ENCODE results near the gene RPGRIP1L. TPM values are rescaled to one million over a fixed set of nuclear protein-coding genes. Genes with fewer than 3 reads are reported as not detected.
"Not testable (repeated sequence)": the region's sequence is repeated elsewhere in the genome, so short reads cannot be mapped to it uniquely, and the experiment has no call there.

The RPGRIP1L gene
- total RNA-seq, 1 donor from 2014 or later = 1.7 TPM

DNA sequence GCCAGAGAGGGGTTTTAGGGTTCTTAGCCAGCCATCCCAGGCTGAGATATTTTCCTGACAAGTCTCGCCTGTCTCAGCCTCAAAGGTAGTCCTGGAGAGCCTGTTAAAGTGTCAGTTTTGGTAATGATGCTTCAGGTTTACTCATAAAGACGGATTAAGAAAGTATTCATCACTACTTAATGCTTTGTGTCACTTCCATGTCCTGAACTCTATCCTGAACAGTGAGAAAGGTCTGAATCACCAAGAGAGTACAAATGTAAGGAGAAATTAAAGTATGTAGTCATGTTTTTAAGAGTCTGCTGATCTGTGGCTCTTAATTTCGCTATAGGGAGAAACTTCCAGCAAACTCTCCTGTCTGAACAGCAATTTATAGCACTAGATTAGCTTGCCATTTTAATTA, 14.0 kb downstream of the RPGRIP1L start:
- H3K4me1 ChIP-seq = no peaks in the 10 kb centered on the region
- TF ChIP-seq, protein P1, sequence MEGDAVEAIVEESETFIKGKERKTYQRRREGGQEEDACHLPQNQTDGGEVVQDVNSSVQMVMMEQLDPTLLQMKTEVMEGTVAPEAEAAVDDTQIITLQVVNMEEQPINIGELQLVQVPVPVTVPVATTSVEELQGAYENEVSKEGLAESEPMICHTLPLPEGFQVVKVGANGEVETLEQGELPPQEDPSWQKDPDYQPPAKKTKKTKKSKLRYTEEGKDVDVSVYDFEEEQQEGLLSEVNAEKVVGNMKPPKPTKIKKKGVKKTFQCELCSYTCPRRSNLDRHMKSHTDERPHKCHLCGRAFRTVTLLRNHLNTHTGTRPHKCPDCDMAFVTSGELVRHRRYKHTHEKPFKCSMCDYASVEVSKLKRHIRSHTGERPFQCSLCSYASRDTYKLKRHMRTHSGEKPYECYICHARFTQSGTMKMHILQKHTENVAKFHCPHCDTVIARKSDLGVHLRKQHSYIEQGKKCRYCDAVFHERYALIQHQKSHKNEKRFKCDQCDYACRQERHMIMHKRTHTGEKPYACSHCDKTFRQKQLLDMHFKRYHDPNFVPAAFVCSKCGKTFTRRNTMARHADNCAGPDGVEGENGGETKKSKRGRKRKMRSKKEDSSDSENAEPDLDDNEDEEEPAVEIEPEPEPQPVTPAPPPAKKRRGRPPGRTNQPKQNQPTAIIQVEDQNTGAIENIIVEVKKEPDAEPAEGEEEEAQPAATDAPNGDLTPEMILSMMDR (IDR thresholded peaks at IDR 0.05; ENCODE audit: borderline replicate concordance) = no peak
- no peak for DNase-seq
- H3K36me3 ChIP-seq = peaks cover 14% of the 10 kb centered on the region
- H3K9me3 ChIP-seq (replicated peaks) = no peaks in the 10 kb centered on the region
- H3K27ac ChIP-seq (replicated peaks) = no peak overlapping the region
- intact Hi-C loops (cut with micrococcal nuclease) = no loop called here
- H3K4me3 ChIP-seq = no peak overlapping the region
- H3K27me3 ChIP-seq (ENCODE audit: low read depth) = no peaks in the 10 kb centered on the region

DNA sequence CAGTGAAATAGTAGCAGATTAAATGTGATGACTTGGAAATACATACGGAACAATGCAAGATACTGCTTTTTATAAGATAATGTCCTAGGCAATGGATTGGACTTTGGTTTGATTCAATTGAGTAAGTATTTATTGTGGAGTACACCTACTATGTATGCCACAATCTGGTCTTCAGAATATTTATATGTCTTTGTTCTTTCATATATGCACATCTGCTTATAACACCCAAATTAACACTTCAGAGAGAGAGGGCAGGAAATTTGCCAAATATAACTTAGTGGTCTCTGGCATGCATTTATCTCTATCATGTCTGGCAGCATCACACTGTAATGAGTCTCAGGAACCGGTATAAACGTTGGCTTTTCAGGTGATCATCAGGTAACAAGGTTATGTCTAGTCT, 16.9 kb downstream of the RPGRIP1L start:
- Histone ChIP-seq H3K27me3 (ENCODE audit: low read depth) (no peaks in the 10 kb centered on the region), H3K9me3 (replicated peaks) (no peaks in the 10 kb centered on the region), H3K27ac (replicated peaks) (no peak overlapping the region), H3K36me3 (peaks cover 14% of the 10 kb centered on the region), H3K4me3 (no peak overlapping the region), H3K4me1 (no peaks in the 10 kb centered on the region)
- DNase-seq = no peak
- intact Hi-C loops (cut with micrococcal nuclease) = no loop called here
- TF ChIP-seq, protein P1 (IDR thresholded peaks at IDR 0.05; ENCODE audit: borderline replicate concordance) = no peak

DNA sequence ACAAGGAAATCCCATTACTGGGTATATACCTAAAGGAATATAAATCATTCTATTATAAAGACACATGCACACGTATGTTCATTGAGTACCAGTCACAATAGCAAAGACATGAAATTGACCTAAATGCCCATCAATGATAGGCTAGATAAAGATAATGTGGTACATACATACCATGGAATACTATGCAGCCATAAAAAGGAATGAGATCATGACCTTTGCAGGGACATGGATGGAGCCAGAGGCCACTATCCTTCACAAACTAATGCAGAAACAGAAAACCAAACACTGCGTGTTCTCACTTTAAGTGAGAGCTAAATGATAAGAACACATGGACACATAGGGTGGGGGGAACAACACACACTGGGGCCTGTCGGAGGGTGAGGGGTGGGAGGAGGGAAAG, 18.3 kb downstream of the RPGRIP1L start:
- H3K27ac ChIP-seq (replicated peaks); H3K4me3 ChIP-seq; H3K9me3 ChIP-seq (replicated peaks); H3K27me3 ChIP-seq (ENCODE audit: low read depth); intact Hi-C loops (cut with micrococcal nuclease); DNase-seq; H3K4me1 ChIP-seq: not testable (repeated sequence)
- H3K36me3 ChIP-seq = peaks cover 14% of the 10 kb centered on the region

DNA sequence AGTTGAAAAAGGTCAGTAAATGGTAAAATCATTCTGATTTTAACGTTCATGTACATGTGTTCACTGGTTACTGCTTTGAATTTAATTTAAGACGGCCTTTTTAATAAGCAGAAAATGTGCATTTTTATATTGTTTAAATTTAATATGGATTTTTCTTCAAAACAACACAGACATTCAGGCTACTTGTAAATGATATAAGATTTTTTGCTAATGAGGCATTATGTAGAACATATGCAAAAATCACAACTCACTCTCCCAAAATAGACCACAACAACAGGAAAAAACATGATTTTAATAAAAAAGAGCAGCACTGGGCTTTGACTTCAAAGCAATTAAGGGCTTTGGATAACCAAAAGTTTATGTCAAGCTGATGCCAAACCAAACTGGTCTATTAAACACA, 22.3 kb downstream of the RPGRIP1L start:
- Histone ChIP-seq H3K4me1 (no peaks in the 10 kb centered on the region), H3K27me3 (ENCODE audit: low read depth) (no peaks in the 10 kb centered on the region), H3K36me3 (peaks cover 10% of the 10 kb centered on the region), H3K4me3 (no peak overlapping the region), H3K9me3 (replicated peaks) (no peaks in the 10 kb centered on the region), H3K27ac (replicated peaks) (no peak overlapping the region)
- TF ChIP-seq, protein P1 (IDR thresholded peaks at IDR 0.05; ENCODE audit: borderline replicate concordance) = no peak
- no peak for DNase-seq
- intact Hi-C loops (cut with micrococcal nuclease) = no loop called here

DNA sequence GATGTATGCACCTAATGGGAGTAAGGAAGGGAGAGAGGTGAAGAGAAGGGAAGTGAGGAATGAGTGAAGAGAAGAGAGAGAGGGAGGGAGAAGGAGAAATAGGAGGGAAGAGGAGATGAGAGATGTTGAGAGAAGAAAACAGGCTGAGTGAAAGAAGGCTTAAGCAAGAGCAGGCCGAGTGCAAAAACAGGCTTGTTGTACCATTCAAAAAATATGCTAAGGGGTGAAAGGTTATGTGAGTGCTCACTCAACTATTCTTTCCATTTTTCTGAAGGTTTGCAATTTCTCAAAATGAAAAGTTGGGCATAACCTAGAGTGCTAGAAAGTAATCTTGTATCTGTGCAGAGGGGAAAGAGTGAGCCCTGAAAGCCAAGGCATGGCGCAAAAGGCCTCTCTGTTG, 22.9 kb downstream of the RPGRIP1L start:
- intact Hi-C loops (cut with micrococcal nuclease) = no loop called here

DNA sequence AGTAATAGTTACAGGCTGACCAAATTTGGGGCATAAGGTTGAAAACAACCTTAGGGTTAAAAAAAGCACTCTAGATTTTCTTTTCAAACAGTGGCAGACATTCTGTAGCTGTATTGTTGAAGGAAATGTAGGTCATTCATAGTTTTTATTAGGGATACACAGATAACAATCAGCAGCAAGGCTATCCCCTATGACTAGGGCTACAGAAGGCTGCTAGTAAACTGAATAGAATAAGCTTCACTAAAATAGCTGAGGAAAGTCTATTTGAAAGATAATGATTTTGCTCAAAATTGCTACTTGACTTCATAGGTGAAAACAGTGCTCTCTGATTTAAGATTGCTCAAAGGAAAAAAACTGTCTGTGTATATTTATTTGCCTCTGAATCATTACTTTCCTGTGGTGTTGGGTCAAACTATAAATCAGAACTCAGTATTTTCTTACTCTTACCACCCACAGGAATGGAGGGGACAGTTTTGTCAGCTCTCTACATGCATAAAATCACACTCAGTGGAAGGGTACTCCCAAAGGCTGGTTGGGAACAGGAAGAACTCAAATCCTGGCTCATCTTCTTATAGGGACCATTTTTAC, 24.8 kb downstream of the RPGRIP1L start:
- Histone ChIP-seq H3K36me3 (no peaks in the 10 kb centered on the region), H3K27me3 (ENCODE audit: low read depth) (no peaks in the 10 kb centered on the region), H3K4me1 (no peaks in the 10 kb centered on the region), H3K27ac (replicated peaks) (no peak overlapping the region), H3K4me3 (no peak overlapping the region), H3K9me3 (replicated peaks) (no peaks in the 10 kb centered on the region)
- intact Hi-C loops (cut with micrococcal nuclease) = no loop called here
- DNase-seq = no peak
- TF ChIP-seq, protein P1 (IDR thresholded peaks at IDR 0.05; ENCODE audit: borderline replicate concordance) = no peak

More for the DNA sequence above, 22.9 kb downstream of the RPGRIP1L start:
- Histone ChIP-seq H3K9me3 (replicated peaks) (no peaks in the 10 kb centered on the region), H3K27me3 (ENCODE audit: low read depth) (no peaks in the 10 kb centered on the region), H3K36me3 (peaks cover 10% of the 10 kb centered on the region), H3K27ac (replicated peaks) (no peak overlapping the region), H3K4me1 (no peaks in the 10 kb centered on the region), H3K4me3 (no peak overlapping the region)
- TF ChIP-seq, protein P1 (IDR thresholded peaks at IDR 0.05; ENCODE audit: borderline replicate concordance) = no peak
- DNase-seq = no peak
